Activated T-helper 9 cell treated with anti-CD3 and anti-CD28 coated beads, Interleukin-2, amount 50 U/mL, for 16 hours (primary cell): ENCODE measurements around the gene PPIF.

Experiments used
- DNase-seq: peaks from one replicate; pipeline ENCODE4 v3.0.0-alpha.2; 2020; ENCODE audit warnings: low read depth

The PPIF gene

GRCh38 chr10:79386637-79387465 lies 39.6 kb downstream of the PPIF start:
- DNase-seq = no peak

- no peak for DNase-seq
These were observed 40.3 kb downstream of the PPIF start for GRCh38 chr10:79387466-79387973.

GRCh38 chr10:79387974-79388850 lies 40.9 kb downstream of the PPIF start:
- DNase-seq = no peak

- DNase-seq = no peak
These were observed 42.8 kb downstream of the PPIF start for GRCh38 chr10:79390057-79390456.

GRCh38 chr10:79390551-79391229 lies 43.4 kb downstream of the PPIF start:
- no peak for DNase-seq

GRCh38 chr10:79391231-79392019 lies 44.2 kb downstream of the PPIF start:
- DNase-seq = no peak

GRCh38 chr10:79392020-79392398 lies 44.7 kb downstream of the PPIF start:
- DNase-seq = no peak

GRCh38 chr10:79392506-79393176 lies 45.4 kb downstream of the PPIF start:
- no peak for DNase-seq

- DNase-seq = no peak
These were observed 46.1 kb downstream of the PPIF start for GRCh38 chr10:79393221-79393923.

GRCh38 chr10:79393924-79394610 lies 46.8 kb downstream of the PPIF start:
- no peak for DNase-seq

- no peak for DNase-seq
These were observed 47.4 kb downstream of the PPIF start for GRCh38 chr10:79394664-79395063.

- DNase-seq = no peak
These were observed 49.3 kb downstream of the PPIF start for GRCh38 chr10:79396520-79396919.

GRCh38 chr10:79397051-79397450 lies 49.8 kb downstream of the PPIF start:
- no peak for DNase-seq

- no peak for DNase-seq
These were observed 50.5 kb downstream of the PPIF start for GRCh38 chr10:79397575-79398303.

- no peak for DNase-seq
These were observed 51.4 kb downstream of the PPIF start for GRCh38 chr10:79398642-79399041.

- no peak for DNase-seq
These were observed 52.1 kb downstream of the PPIF start for GRCh38 chr10:79399223-79399831.

GRCh38 chr10:79400146-79401004 lies 53.1 kb downstream of the PPIF start:
- no peak for DNase-seq
